Muscle of leg (tissue), 11 donors: ENCODE results near the gene CC2D1A. TPM values are rescaled to one million over a fixed set of nuclear protein-coding genes. Genes with fewer than 3 reads are reported as not detected.
A peak's percentile ranks its signal among the peaks of the same experiment; 100 is the strongest.

Source experiments
- DNase-seq: peaks from one replicate; pipeline ENCODE4 v3.0.0; 2013
- H3K27ac ChIP-seq: one replicate; pipeline ENCODE4 v1.5.1; 2013; ENCODE audit warnings: mild to moderate bottlenecking, low read length, control low read depth
- H3K27me3 ChIP-seq: one replicate; pipeline ENCODE4 v1.6.1; 2013; ENCODE audit warnings: low read length; ENCODE audit not compliant: control insufficient read depth, insufficient read depth
- H3K36me3 ChIP-seq: one replicate; pipeline ENCODE4 v1.6.1; 2013; ENCODE audit warnings: low read length; ENCODE audit not compliant: control insufficient read depth, insufficient read depth
- H3K4me1 ChIP-seq: one replicate; pipeline ENCODE4 v1.6.1; 2013; ENCODE audit warnings: low read length; ENCODE audit not compliant: control insufficient read depth, insufficient read depth
- H3K4me3 ChIP-seq: one replicate; pipeline ENCODE4 v1.5.1; 2013; ENCODE audit warnings: low read length, control low read depth
- H3K9me3 ChIP-seq: replicated peaks from 2 replicates; pipeline ENCODE4 v1.6.1; 2013; ENCODE audit warnings: low read depth, low read length; ENCODE audit not compliant: control insufficient read depth
- WGBS: methylation state at CpG from one replicate; pipeline ENCODE4 v1.1.5; 2013; ENCODE audit warnings: missing lambda C conversion rate; ENCODE audit not compliant: insufficient coverage; 5-methylcytosine and 5-hydroxymethylcytosine counted together
- polyA plus RNA-seq, 8 donors: library from polyadenylated mRNA; unstranded; fragments of 120-200 nt; gene quantifications; one replicate each; pipeline versions ENCODE4 v1.2.1 to v1.2.3, GENCODE V29; 2013; ENCODE audit warnings: inconsistent platforms in 1 of 8, low replicate concordance in 1 of 8; ENCODE audit not compliant: insufficient read length in 8 of 8, insufficient read depth in 1 of 8
- total RNA-seq: library from RNA; stranded (reverse); fragments of 120-200 nt; gene quantifications from one replicate; pipeline ENCODE4 v1.2.4, GENCODE V29; 2013

The CC2D1A gene
- total and polyA plus RNA-seq, 9 donors = 8.7 to 18.6 (median 14.4) TPM

DNA sequence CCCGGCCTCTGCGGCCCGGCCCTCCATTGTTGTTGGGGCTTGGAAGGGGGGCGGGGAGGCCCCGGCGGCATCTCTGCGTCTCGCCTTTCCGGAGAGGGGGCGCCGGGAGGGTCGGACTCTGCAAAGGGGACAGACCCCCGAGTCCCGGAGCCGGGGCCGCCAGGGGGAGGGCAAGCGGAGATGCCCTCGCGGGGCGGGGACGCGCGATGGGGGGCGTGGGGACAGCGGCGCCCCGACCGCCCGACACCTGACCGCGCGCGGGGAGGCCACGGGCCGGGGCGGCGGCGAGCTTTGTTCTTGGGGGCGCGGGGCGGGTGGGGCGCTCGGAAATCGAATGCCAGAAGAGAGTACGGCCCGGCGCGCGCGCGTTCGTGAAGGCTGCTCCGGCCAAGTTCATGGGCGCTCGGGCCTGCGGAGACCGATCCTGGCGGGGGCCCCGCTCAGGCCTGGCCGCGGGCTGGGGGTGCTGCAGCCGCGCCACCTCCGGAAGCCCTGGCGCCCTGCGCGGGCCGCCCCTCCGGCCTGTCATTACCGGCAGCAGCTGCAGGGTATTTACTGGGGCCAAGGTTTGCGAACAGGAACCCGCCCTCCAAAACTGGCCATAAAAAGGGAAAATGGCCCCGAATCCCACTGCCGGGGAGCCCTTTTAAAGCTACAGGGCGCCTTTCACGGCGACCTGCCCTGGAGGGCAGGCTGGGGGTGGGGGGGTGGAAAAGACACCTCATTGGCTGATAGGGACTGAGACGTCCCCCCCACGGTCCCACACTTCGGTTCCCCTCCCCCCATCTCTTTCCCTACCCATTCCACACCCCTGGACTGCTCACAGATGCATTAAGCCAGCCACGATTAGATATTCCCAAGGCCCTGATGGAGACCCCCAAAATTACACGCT, 40.2 kb upstream of the CC2D1A start:
- H3K36me3 ChIP-seq = no peaks in the 10 kb centered on the region
- peak overlapping the region; percentile 59 for H3K4me3 ChIP-seq
- H3K27me3 ChIP-seq = no peaks in the 10 kb centered on the region
- H3K4me1 ChIP-seq = peaks cover 42% of the 10 kb centered on the region
- H3K9me3 ChIP-seq = no peaks in the 10 kb centered on the region
- DNase-seq = peak; percentile 56
- WGBS = under 1% methylated on average over 76 of the region's 82 CpGs
- peak overlapping the region; percentile 76 for H3K27ac ChIP-seq

DNA sequence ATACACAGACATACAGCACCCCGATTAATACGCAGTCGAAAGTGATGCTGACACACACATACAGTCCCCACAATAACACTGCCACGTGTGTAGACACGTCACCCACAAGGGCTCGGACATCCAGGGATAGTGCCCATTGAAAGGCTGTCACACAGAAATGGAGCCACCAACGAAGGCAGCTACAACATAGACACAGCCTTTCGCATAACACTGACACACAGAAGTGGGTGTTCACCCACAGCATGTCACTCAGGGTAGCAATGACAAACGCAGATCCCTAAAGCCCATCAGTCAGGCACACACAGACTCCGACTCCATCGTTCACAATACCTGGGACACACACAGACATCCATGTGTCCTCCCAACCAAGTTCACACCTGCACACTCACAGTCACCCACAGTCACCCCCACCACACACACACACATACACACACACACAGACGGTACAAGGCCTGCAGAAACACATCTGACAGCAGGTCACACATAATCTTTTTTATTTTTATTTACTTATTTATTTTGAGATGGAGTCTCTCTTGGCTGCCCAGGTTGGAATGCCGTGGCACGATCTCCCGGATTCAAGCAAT, 39.4 kb upstream of the CC2D1A start:
- H3K4me3 ChIP-seq = peak overlapping the region; percentile 59
- no peaks in the 10 kb centered on the region for H3K9me3 ChIP-seq
- no peaks in the 10 kb centered on the region for H3K36me3 ChIP-seq
- WGBS = 65% methylated on average over 10 of the region's 15 CpGs
- H3K27me3 ChIP-seq = no peaks in the 10 kb centered on the region
- peak overlapping the region; percentile 76 for H3K27ac ChIP-seq
- DNase-seq = peak; percentile 28
- peaks cover 40% of the 10 kb centered on the region for H3K4me1 ChIP-seq

GRCh38 chr19:13868663-13869062, 37.3 kb upstream of the CC2D1A start:
- Histone ChIP-seq H3K9me3 (no peaks in the 10 kb centered on the region), H3K36me3 (no peaks in the 10 kb centered on the region), H3K27me3 (no peaks in the 10 kb centered on the region), H3K4me1 (peaks cover 37% of the 10 kb centered on the region), H3K27ac (no peak overlapping the region), H3K4me3 (no peak overlapping the region)
- 65% methylated on average over 2 of the region's 4 CpGs for WGBS
- no peak for DNase-seq

- Histone ChIP-seq H3K27ac (no peak overlapping the region), H3K9me3 (no peaks in the 10 kb centered on the region), H3K4me1 (peaks cover 36% of the 10 kb centered on the region), H3K4me3 (no peak overlapping the region), H3K27me3 (no peaks in the 10 kb centered on the region), H3K36me3 (no peaks in the 10 kb centered on the region)
- DNase-seq = peak; percentile 61
- whole genome bisulfite sequencing = 30% methylated on average over 10 of the region's 13 CpGs
These were observed 36.7 kb upstream of the CC2D1A start for GRCh38 chr19:13869281-13869680.

- WGBS = 71% methylated on average over 1 of the region's 4 CpGs
- Histone ChIP-seq H3K27ac (no peak overlapping the region), H3K4me1 (peaks cover 32% of the 10 kb centered on the region), H3K27me3 (no peaks in the 10 kb centered on the region), H3K36me3 (no peaks in the 10 kb centered on the region), H3K4me3 (no peak overlapping the region), H3K9me3 (no peaks in the 10 kb centered on the region)
- DNase-seq = no peak
These were observed 35.1 kb upstream of the CC2D1A start for GRCh38 chr19:13870873-13871272.

DNA sequence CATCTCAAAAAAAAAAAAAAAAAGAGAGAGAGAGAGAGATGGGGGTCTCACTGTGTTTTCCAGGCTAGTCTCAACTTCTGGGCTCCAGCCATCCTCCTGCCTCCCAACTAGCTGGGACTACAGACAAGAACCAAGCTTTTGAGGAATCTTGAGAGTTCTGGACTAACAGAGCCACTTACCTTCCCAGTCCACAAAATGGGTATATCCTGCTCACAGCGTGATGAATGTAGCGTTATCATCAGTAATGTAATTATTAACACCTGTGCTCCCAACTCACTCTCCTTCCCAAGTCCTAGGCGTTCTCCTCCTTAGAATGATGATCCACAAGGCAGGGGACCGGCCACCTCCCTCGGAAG, 33.7 kb upstream of the CC2D1A start:
- DNase-seq = no peak
- WGBS = no CpG with 5 or more reads among the region's 5 CpGs
- Histone ChIP-seq H3K27me3 (no peaks in the 10 kb centered on the region), H3K9me3 (no peaks in the 10 kb centered on the region), H3K27ac (no peak overlapping the region), H3K36me3 (no peaks in the 10 kb centered on the region), H3K4me1 (peaks cover 23% of the 10 kb centered on the region), H3K4me3 (peak overlapping the region; percentile 34)

DNA sequence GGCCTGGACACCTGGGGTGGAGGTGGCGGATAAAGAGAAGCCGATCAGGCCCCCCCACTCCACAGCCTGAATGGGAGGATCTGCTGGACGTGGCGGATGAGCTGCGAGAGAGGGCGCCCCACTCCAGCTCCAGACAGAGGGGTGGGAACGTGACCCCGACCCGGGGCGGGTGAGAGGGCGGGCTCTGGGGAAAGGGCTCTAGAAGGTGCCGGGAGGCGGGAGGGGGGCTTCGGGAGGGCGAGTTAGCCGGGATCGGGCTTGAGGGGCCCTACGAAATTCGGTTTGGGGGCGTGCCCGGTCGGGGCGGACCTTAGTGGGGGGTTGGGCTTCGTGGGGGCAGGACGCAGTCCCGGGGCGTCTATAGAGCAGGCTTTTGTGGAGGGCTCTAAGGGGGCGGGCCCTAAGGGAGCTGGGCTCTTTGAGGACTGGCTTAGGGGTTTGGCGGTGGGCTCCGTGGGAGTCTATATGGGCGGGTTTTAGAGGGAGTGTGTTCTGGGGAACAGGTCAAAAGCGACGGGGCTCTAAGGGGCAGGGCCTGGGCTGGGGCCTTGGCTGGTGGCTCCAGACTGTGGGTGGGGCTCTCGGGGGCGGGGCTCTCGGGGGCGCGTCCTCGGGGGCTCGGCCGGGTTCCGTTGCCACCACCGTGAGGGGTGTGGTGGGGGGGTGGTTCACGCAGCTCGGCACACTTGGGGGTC, 33.2 kb upstream of the CC2D1A start:
- WGBS = 2% methylated on average over 33 of the region's 45 CpGs
- peaks cover 23% of the 10 kb centered on the region for H3K4me1 ChIP-seq
- peak; percentile 53 for DNase-seq
- H3K27me3 ChIP-seq = no peaks in the 10 kb centered on the region
- no peaks in the 10 kb centered on the region for H3K9me3 ChIP-seq
- peak overlapping the region; percentile 34 for H3K4me3 ChIP-seq
- no peak overlapping the region for H3K27ac ChIP-seq
- peaks cover 3% of the 10 kb centered on the region for H3K36me3 ChIP-seq

DNA sequence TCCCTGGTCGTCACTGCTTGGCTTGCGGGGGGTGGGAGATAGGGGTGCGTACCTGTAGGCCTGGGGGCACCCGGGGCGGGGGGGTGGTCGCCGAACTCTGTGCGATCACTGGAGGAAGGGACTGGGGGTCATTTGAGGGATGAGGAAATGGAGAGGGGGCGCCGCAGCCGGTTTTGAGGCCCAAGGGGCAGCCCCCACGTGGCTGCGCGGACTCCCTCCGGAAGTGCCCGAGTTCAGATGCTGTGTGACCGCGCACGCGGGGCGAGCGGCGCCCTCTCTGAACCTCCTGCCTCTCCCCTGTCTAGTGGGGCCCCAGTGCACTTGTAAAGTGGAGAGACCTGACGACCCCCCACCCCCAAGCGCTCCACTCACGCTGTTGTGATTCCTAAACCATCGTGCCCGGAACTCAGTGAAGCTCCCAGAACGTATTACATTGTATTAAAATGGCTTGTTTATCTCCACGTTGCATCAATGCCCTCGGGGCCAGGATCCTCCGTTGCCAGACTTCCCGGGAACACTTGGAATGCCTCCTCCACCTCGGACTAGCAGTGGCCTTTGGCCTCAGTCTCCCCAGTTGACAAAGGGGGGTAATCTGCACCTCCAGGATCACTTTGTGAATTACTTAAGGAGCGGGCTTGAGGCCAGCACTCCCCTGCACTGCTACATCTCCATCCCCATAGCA, 32.0 kb upstream of the CC2D1A start:
- Histone ChIP-seq H3K4me3 (no peak overlapping the region), H3K9me3 (no peaks in the 10 kb centered on the region), H3K4me1 (peaks cover 18% of the 10 kb centered on the region), H3K36me3 (peaks cover 3% of the 10 kb centered on the region), H3K27me3 (no peaks in the 10 kb centered on the region), H3K27ac (no peak overlapping the region)
- WGBS = 26% methylated on average over 19 of the region's 35 CpGs
- no peak for DNase-seq

DNA sequence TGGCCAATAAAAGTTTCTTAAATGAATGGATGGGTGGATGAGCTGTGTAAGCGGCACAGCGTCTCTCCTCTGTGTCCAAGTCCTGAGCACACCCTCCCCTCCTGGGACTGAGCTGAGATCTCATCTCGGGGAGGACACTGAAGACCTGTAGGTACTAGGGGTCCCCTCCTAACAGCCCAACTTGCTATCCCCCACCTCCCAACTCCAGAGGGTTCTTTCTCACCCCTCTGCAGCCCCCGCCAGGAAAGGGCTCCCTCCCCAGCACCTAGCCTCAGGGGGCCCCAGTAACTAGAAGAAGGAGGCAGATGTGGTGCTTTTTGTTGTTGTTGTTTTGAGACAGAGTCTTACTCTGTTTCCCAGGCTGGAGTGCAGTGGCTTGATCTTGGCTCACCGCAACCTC, 30.2 kb upstream of the CC2D1A start:
- H3K27me3 ChIP-seq = no peaks in the 10 kb centered on the region
- no peak overlapping the region for H3K4me3 ChIP-seq
- WGBS = no CpG with 5 or more reads among the region's 5 CpGs
- H3K27ac ChIP-seq = no peak overlapping the region
- H3K36me3 ChIP-seq = peaks cover 3% of the 10 kb centered on the region
- H3K9me3 ChIP-seq = no peaks in the 10 kb centered on the region
- DNase-seq = no peak
- peaks cover 27% of the 10 kb centered on the region for H3K4me1 ChIP-seq

- H3K36me3 ChIP-seq = peaks cover 3% of the 10 kb centered on the region
- H3K27me3 ChIP-seq = no peaks in the 10 kb centered on the region
- WGBS = 33% methylated on average over 1 of the region's 5 CpGs
- H3K4me3 ChIP-seq = no peak within 1 kb of the TSS
- H3K27ac ChIP-seq = no peak within 1 kb of the TSS
- no peak for DNase-seq
- peaks cover 30% of the 10 kb centered on the region for H3K4me1 ChIP-seq
- no peaks in the 10 kb centered on the region for H3K9me3 ChIP-seq
These were observed 29.2 kb upstream of the CC2D1A start, which contains the start of gene NANOS3 for GRCh38 chr19:13876834-13877233. NANOS3 (plus strand) TSS chr19:13877134; CDS start chr19:13877249, 115 bp downstream.
